ENCODE measurements around the gene TCF7L1. TPM values are rescaled to one million over a fixed set of nuclear protein-coding genes. Genes with fewer than 3 reads are reported as not detected.
A peak's percentile ranks its signal among the peaks of the same experiment; 100 is the strongest.

TCF7L1 gene
- polyA plus RNA-seq, 1 donor from 2014 or later: not detected

- Histone ChIP-seq H3K4me3 (ENCODE audit: low read length) (peak overlapping the region; percentile 28), H3K27me3 (ENCODE audit: insufficient read depth, low read depth, low read length) (no peaks in the 10 kb centered on the region), H3K4me2 (ENCODE audit: low read length) (no peak overlapping the region), H3F3A (ENCODE audit: insufficient read depth, low read length, poor library complexity, severe bottlenecking) (no peaks in the 10 kb centered on the region), H4K20me1 (ENCODE audit: insufficient read depth) (no peaks in the 10 kb centered on the region), H3K9me3 (ENCODE audit: low read length) (no peaks in the 10 kb centered on the region), H3K27ac (ENCODE audit: low read length) (no peak overlapping the region), H3K9ac (ENCODE audit: low read length) (no peak overlapping the region), H3K79me2 (replicated peaks; ENCODE audit: insufficient read depth, low read length) (peaks cover 4% of the 10 kb centered on the region), H3K36me3 (ENCODE audit: insufficient read depth, low read length) (no peaks in the 10 kb centered on the region), H2AFZ (ENCODE audit: low read depth, low read length) (no peak overlapping the region), H3K9me2 (ENCODE audit: insufficient read depth, low read length) (no peaks in the 10 kb centered on the region)
- TF ChIP-seq SMC3 (conservative IDR thresholded peaks at IDR 0.05; ENCODE audit: poor library complexity) (no peak), RAD21 (conservative IDR thresholded peaks at IDR 0.05) (no peak), POLR2AphosphoS5 (IDR thresholded peaks at IDR 0.05) (no peak), EZH2 (IDR thresholded peaks at IDR 0.05; ENCODE audit: borderline replicate concordance, insufficient read depth, low read length, poor library complexity, severe bottlenecking) (no peak), REST (IDR thresholded peaks at IDR 0.05; ENCODE audit: borderline replicate concordance) (no peak), MXI1 (conservative IDR thresholded peaks at IDR 0.05; ENCODE audit: poor library complexity, severe bottlenecking) (no peak), TAF1 (IDR thresholded peaks at IDR 0.05; ENCODE audit: low read depth) (no peak), CTCF (IDR thresholded peaks at IDR 0.05; ENCODE audit: poor library complexity, severe bottlenecking) (no peak), EP300 (conservative IDR thresholded peaks at IDR 0.05; ENCODE audit: poor library complexity, severe bottlenecking) (no peak)
Measured at GRCh38 chr2:85357736-85358135, 224.5 kb downstream of the TCF7L1 start.

Small RNAs within 50 kb of the gene (small RNA-seq; reads per million reads assigned to genes)
- gene AC093162.1: 0 reads per million in 3 experiments
- 0 to 1.2 (median 0) reads per million in 3 experiments for gene RF00019
- gene RNU6-674P: 0 reads per million in 3 experiments

Other genes with a start within 250 kb of the TCF7L1 start
- 14,494 and 15,324 TPM in 2 replicates for gene TMSB10, start 227.7 kb upstream of the TCF7L1 start, polyA plus RNA-seq
- 43.3 and 52.4 TPM in 2 replicates for gene KCMF1, start 162.2 kb upstream of the TCF7L1 start, polyA plus RNA-seq
- gene TGOLN2, start 194.6 kb downstream of the TCF7L1 start, polyA plus RNA-seq: 22.7 and 29.4 TPM in 2 replicates
- gene RETSAT, start 221.1 kb downstream of the TCF7L1 start, polyA plus RNA-seq: 10.9 and 13.3 TPM in 2 replicates
- 39.7 and 52.6 TPM in 2 replicates for gene ELMOD3, start 221.4 kb downstream of the TCF7L1 start, polyA plus RNA-seq